HuH-7.5 (cell line): ENCODE measurements around the gene IL16.

Source experiments
- DNase-seq: peaks from one replicate; pipeline ENCODE4 v3.0.0; 2011; ENCODE audit warnings: low spot score

Gene IL16

GRCh38 chr15:81257435-81257834 is 60.8 kb downstream of the IL16 start:
- DNase-seq: no peak

- DNase-seq: no peak
These were observed 61.8 kb downstream of the IL16 start for GRCh38 chr15:81258455-81258854.

- DNase-seq: no peak
These were observed 63.1 kb downstream of the IL16 start for GRCh38 chr15:81259760-81260298.

GRCh38 chr15:81261172-81261811 is 64.6 kb downstream of the IL16 start:
- DNase-seq: no peak

- DNase-seq: no peak
These were observed 66.8 kb downstream of the IL16 start for GRCh38 chr15:81263477-81263876.

GRCh38 chr15:81264072-81264857 is 67.6 kb downstream of the IL16 start:
- no peak for DNase-seq

GRCh38 chr15:81265256-81265943 is 68.7 kb downstream of the IL16 start:
- no peak for DNase-seq

- peak; percentile 76 for DNase-seq
These were observed 69.5 kb downstream of the IL16 start for GRCh38 chr15:81265944-81266775.

GRCh38 chr15:81268340-81268739 is 71.7 kb downstream of the IL16 start:
- DNase-seq: no peak

GRCh38 chr15:81268881-81269601 is 72.4 kb downstream of the IL16 start:
- DNase-seq: no peak

GRCh38 chr15:81270188-81270587 is 73.5 kb downstream of the IL16 start:
- no peak for DNase-seq

- DNase-seq: no peak
These were observed 74.3 kb downstream of the IL16 start for GRCh38 chr15:81270781-81271491.

- no peak for DNase-seq
These were observed 75.3 kb downstream of the IL16 start for GRCh38 chr15:81271761-81272644.

GRCh38 chr15:81273200-81273599 is 76.5 kb downstream of the IL16 start:
- no peak for DNase-seq

GRCh38 chr15:81273855-81274254 is 77.2 kb downstream of the IL16 start:
- no peak for DNase-seq

- no peak for DNase-seq
These were observed 77.6 kb downstream of the IL16 start for GRCh38 chr15:81274255-81274654.

GRCh38 chr15:81274931-81275707 is 78.4 kb downstream of the IL16 start:
- DNase-seq: peak; percentile 71

- no peak for DNase-seq
These were observed 79.2 kb downstream of the IL16 start for GRCh38 chr15:81275711-81276392.
